Measurements from ENCODE around the gene TTC34.

TTC34 gene

GRCh38 chr1:2592672-2593071 is 208.8 kb downstream of the TTC34 start:
- Histone ChIP-seq H3K9me3 (ENCODE audit: control insufficient read depth, low read length) (no peaks in the 10 kb centered on the region), H3K4me1 (ENCODE audit: control insufficient read depth, insufficient read depth, low read length) (peaks cover 38% of the 10 kb centered on the region), H3K4me3 (ENCODE audit: low read length) (peak overlapping the region; percentile 63), H3K27me3 (ENCODE audit: control insufficient read depth, insufficient read depth, low read length) (peaks cover 4% of the 10 kb centered on the region), H3K9ac (ENCODE audit: low read length) (peak overlapping the region; percentile 65), H3K36me3 (ENCODE audit: control insufficient read depth, insufficient read depth, low read length) (no peaks in the 10 kb centered on the region)

GRCh38 chr1:2591581-2592261 is 209.8 kb downstream of the TTC34 start:
- Histone ChIP-seq H3K9ac (ENCODE audit: low read length) (no peak overlapping the region), H3K4me1 (ENCODE audit: control insufficient read depth, insufficient read depth, low read length) (peaks cover 41% of the 10 kb centered on the region)

GRCh38 chr1:2591233-2591580 is 210.3 kb downstream of the TTC34 start:
- Histone ChIP-seq H3K4me1 (ENCODE audit: control insufficient read depth, insufficient read depth, low read length) (peaks cover 41% of the 10 kb centered on the region), H3K36me3 (ENCODE audit: control insufficient read depth, insufficient read depth, low read length) (no peaks in the 10 kb centered on the region), H3K9ac (ENCODE audit: low read length) (no peak overlapping the region), H3K27me3 (ENCODE audit: control insufficient read depth, insufficient read depth, low read length) (peaks cover 4% of the 10 kb centered on the region), H3K4me3 (ENCODE audit: low read length) (no peak overlapping the region), H3K9me3 (ENCODE audit: control insufficient read depth, low read length) (no peaks in the 10 kb centered on the region)

More at GRCh38 chr1:2591581-2592261, 209.8 kb downstream of the TTC34 start:
- no peak overlapping the region for H3K4me3 ChIP-seq (ENCODE audit: low read length)
- H3K27me3 ChIP-seq (ENCODE audit: control insufficient read depth, insufficient read depth, low read length) = peaks cover 4% of the 10 kb centered on the region
- H3K9me3 ChIP-seq (ENCODE audit: control insufficient read depth, low read length) = no peaks in the 10 kb centered on the region
- H3K36me3 ChIP-seq (ENCODE audit: control insufficient read depth, insufficient read depth, low read length) = no peaks in the 10 kb centered on the region

GRCh38 chr1:2590233-2591141 is 211.0 kb downstream of the TTC34 start:
- no peak overlapping the region for H3K9ac ChIP-seq (ENCODE audit: low read length)
- H3K36me3 ChIP-seq (ENCODE audit: control insufficient read depth, insufficient read depth, low read length) = no peaks in the 10 kb centered on the region
- no peak overlapping the region for H3K4me3 ChIP-seq (ENCODE audit: low read length)
- H3K4me1 ChIP-seq (ENCODE audit: control insufficient read depth, insufficient read depth, low read length) = peaks cover 42% of the 10 kb centered on the region
- H3K27me3 ChIP-seq (ENCODE audit: control insufficient read depth, insufficient read depth, low read length) = peaks cover 4% of the 10 kb centered on the region
- H3K9me3 ChIP-seq (ENCODE audit: control insufficient read depth, low read length) = no peaks in the 10 kb centered on the region

GRCh38 chr1:2589431-2590232 is 211.9 kb downstream of the TTC34 start:
- H3K36me3 ChIP-seq (ENCODE audit: control insufficient read depth, insufficient read depth, low read length) = no peaks in the 10 kb centered on the region
- peaks cover 4% of the 10 kb centered on the region for H3K27me3 ChIP-seq (ENCODE audit: control insufficient read depth, insufficient read depth, low read length)
- no peak overlapping the region for H3K9ac ChIP-seq (ENCODE audit: low read length)
- peaks cover 51% of the 10 kb centered on the region for H3K4me1 ChIP-seq (ENCODE audit: control insufficient read depth, insufficient read depth, low read length)
- no peaks in the 10 kb centered on the region for H3K9me3 ChIP-seq (ENCODE audit: control insufficient read depth, low read length)
- H3K4me3 ChIP-seq (ENCODE audit: low read length) = no peak overlapping the region

GRCh38 chr1:2588661-2589430 is 212.6 kb downstream of the TTC34 start:
- Histone ChIP-seq H3K9ac (ENCODE audit: low read length) (no peak overlapping the region), H3K4me1 (ENCODE audit: control insufficient read depth, insufficient read depth, low read length) (peaks cover 49% of the 10 kb centered on the region), H3K27me3 (ENCODE audit: control insufficient read depth, insufficient read depth, low read length) (peaks cover 4% of the 10 kb centered on the region), H3K4me3 (ENCODE audit: low read length) (no peak overlapping the region), H3K36me3 (ENCODE audit: control insufficient read depth, insufficient read depth, low read length) (no peaks in the 10 kb centered on the region), H3K9me3 (ENCODE audit: control insufficient read depth, low read length) (no peaks in the 10 kb centered on the region)

GRCh38 chr1:2587860-2588571 is 213.5 kb downstream of the TTC34 start:
- Histone ChIP-seq H3K4me3 (ENCODE audit: low read length) (peak overlapping the region; percentile 46), H3K36me3 (ENCODE audit: control insufficient read depth, insufficient read depth, low read length) (no peaks in the 10 kb centered on the region), H3K4me1 (ENCODE audit: control insufficient read depth, insufficient read depth, low read length) (peaks cover 46% of the 10 kb centered on the region), H3K9ac (ENCODE audit: low read length) (peak overlapping the region; percentile 72), H3K27me3 (ENCODE audit: control insufficient read depth, insufficient read depth, low read length) (no peaks in the 10 kb centered on the region), H3K9me3 (ENCODE audit: control insufficient read depth, low read length) (no peaks in the 10 kb centered on the region)

GRCh38 chr1:2587071-2587859 is 214.2 kb downstream of the TTC34 start:
- no peaks in the 10 kb centered on the region for H3K27me3 ChIP-seq (ENCODE audit: control insufficient read depth, insufficient read depth, low read length)
- no peaks in the 10 kb centered on the region for H3K36me3 ChIP-seq (ENCODE audit: control insufficient read depth, insufficient read depth, low read length)
- peaks cover 40% of the 10 kb centered on the region for H3K4me1 ChIP-seq (ENCODE audit: control insufficient read depth, insufficient read depth, low read length)
- no peaks in the 10 kb centered on the region for H3K9me3 ChIP-seq (ENCODE audit: control insufficient read depth, low read length)
- peak overlapping the region; percentile 46 for H3K4me3 ChIP-seq (ENCODE audit: low read length)
- H3K9ac ChIP-seq (ENCODE audit: low read length) = peak overlapping the region; percentile 72

GRCh38 chr1:2586154-2587070 is 215.1 kb downstream of the TTC34 start, which contains the start of gene PRXL2B:
PRXL2B (plus strand) TSS chr1:2586777; CDS start chr1:2586886, 109 bp downstream.
- Histone ChIP-seq H3K4me1 (ENCODE audit: control insufficient read depth, insufficient read depth, low read length) (peaks cover 34% of the 10 kb centered on the region), H3K27me3 (ENCODE audit: control insufficient read depth, insufficient read depth, low read length) (no peaks in the 10 kb centered on the region), H3K9me3 (ENCODE audit: control insufficient read depth, low read length) (no peaks in the 10 kb centered on the region), H3K9ac (ENCODE audit: low read length) (peak within 1 kb of the TSS; percentile 83), H3K36me3 (ENCODE audit: control insufficient read depth, insufficient read depth, low read length) (no peaks in the 10 kb centered on the region), H3K4me3 (ENCODE audit: low read length) (peak within 1 kb of the TSS; percentile 64)
